Glutamatergic neuron (in vitro differentiated cells): ENCODE results near the gene SEC62. TPM values are rescaled to one million over a fixed set of nuclear protein-coding genes. Genes with fewer than 3 reads are reported as not detected.

Experiments used
- DNase-seq: peaks from one replicate; pipeline ENCODE4 v3.0.0; 2022
- H3K27ac Mint-ChIP-seq: one replicate; pipeline ENCODE4 v1.8.0; 2020; ENCODE audit warnings: mild to moderate bottlenecking, mixed read lengths, inconsistent platforms; ENCODE audit not compliant: unreplicated experiment
- H3K27me3 Mint-ChIP-seq: one replicate; pipeline ENCODE4 v1.8.0; 2020; ENCODE audit warnings: mild to moderate bottlenecking, moderate library complexity, mixed read lengths, inconsistent platforms; ENCODE audit not compliant: unreplicated experiment
- H3K36me3 Mint-ChIP-seq: one replicate; pipeline ENCODE4 v1.8.0; 2020; ENCODE audit warnings: mild to moderate bottlenecking, mixed read lengths, inconsistent platforms; ENCODE audit not compliant: unreplicated experiment
- H3K4me1 Mint-ChIP-seq: one replicate; pipeline ENCODE4 v1.8.0; 2020; ENCODE audit warnings: mild to moderate bottlenecking, low read depth, mixed read lengths, inconsistent platforms; ENCODE audit not compliant: unreplicated experiment
- H3K4me3 Mint-ChIP-seq: one replicate; pipeline ENCODE4 v1.8.0; 2020; ENCODE audit warnings: mild to moderate bottlenecking, mixed read lengths, inconsistent platforms; ENCODE audit not compliant: unreplicated experiment
- H3K9me3 Mint-ChIP-seq: one replicate; pipeline ENCODE4 v1.8.0; 2020; ENCODE audit warnings: mild to moderate bottlenecking, moderate library complexity, mixed read lengths, inconsistent platforms; ENCODE audit not compliant: unreplicated experiment
- total RNA-seq: library from RNA; stranded (reverse); fragmentation: NEBNext Ultra II Directional; extraction: Animal tissue kit (Norgen Biotek cat#: 25700); gene quantifications from one replicate; pipeline ENCODE4 v1.2.1, GENCODE V29; 2021; ENCODE audit not compliant: unreplicated experiment
- TF ChIP-seq, protein P1 (sequence below): fragments of 200-600 bp; sonication (generic); IDR thresholded peaks from one replicate; pipeline ENCODE4 v1.5.0; 2021; ENCODE audit not compliant: partially characterized antibody, unreplicated experiment

The SEC62 gene
- total RNA-seq, 1 donor from 2014 or later: 75.5 TPM

DNA sequence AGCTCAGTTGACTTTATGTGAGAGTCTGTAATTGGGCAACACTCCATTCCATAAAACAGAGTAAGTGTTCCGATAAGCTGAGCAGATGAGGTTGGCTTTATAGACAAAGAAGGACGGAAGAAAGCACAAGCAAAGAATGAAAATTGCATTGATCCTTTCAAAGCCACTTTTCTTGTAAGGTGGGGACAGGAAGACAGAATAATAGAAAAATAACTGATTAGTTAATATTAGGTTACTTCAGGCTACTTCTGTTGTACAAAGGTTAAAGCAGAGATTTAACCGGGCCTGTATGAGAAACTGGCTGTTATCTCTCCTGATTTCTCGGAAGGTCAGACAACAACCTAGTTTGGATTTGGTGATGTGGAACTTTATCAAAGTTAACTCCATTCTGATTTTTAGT lies 55.7 kb downstream of the SEC62 start:
- Mint-ChIP-seq H3K9me3 (no peaks in the 10 kb centered on the region), H3K36me3 (no peaks in the 10 kb centered on the region), H3K4me1 (no peaks in the 10 kb centered on the region), H3K27ac (no peak overlapping the region), H3K27me3 (peaks cover 4% of the 10 kb centered on the region), H3K4me3 (no peak overlapping the region)
- DNase-seq: no peak
- TF ChIP-seq, protein P1, sequence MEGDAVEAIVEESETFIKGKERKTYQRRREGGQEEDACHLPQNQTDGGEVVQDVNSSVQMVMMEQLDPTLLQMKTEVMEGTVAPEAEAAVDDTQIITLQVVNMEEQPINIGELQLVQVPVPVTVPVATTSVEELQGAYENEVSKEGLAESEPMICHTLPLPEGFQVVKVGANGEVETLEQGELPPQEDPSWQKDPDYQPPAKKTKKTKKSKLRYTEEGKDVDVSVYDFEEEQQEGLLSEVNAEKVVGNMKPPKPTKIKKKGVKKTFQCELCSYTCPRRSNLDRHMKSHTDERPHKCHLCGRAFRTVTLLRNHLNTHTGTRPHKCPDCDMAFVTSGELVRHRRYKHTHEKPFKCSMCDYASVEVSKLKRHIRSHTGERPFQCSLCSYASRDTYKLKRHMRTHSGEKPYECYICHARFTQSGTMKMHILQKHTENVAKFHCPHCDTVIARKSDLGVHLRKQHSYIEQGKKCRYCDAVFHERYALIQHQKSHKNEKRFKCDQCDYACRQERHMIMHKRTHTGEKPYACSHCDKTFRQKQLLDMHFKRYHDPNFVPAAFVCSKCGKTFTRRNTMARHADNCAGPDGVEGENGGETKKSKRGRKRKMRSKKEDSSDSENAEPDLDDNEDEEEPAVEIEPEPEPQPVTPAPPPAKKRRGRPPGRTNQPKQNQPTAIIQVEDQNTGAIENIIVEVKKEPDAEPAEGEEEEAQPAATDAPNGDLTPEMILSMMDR: no peak

DNA sequence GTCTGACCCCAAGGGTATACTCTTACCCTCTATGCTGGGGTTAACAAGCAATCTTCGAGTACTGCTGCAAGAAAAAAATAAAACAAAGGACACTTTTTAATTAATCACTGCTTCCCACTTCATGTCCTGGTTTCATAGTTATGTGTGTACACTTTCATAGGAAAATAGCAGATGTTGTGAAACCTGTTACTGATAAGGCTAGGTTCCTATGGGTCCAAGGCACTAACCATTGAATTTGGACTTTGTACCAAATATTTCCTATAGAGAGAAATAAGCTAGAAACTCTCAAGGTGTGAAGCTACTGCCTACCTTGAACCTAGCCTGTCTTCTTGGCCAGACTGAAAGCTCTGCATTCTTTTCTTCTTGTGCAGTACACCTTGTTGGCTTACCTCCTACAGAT lies 56.6 kb downstream of the SEC62 start:
- Mint-ChIP-seq H3K27ac (no peak overlapping the region), H3K36me3 (no peaks in the 10 kb centered on the region), H3K4me1 (no peaks in the 10 kb centered on the region), H3K9me3 (no peaks in the 10 kb centered on the region), H3K4me3 (no peak overlapping the region), H3K27me3 (peaks cover 4% of the 10 kb centered on the region)
- DNase-seq: no peak
- TF ChIP-seq, protein P1: no peak

DNA sequence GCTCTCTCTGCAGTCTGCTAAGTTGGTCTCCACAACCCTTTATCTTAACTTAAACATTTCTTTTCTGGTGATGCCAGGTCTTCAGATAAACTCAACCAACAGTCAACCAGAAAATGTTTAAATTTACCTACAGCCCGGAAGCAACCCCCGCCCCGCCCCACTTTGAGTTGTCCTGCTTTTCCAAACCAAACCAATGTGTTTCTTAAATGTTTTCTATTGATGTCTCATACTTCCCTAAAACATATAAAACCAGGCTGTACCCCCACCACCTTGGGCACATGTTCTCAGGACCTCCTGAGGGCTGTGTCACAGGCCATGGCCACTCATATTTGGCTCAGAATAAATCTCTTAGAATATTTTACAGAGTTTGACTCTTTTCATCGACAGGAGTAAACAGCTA lies 58.0 kb downstream of the SEC62 start:
- Mint-ChIP-seq H3K27ac (no peak overlapping the region), H3K36me3 (no peaks in the 10 kb centered on the region), H3K4me3 (no peak overlapping the region), H3K4me1 (no peaks in the 10 kb centered on the region), H3K27me3 (peaks cover 6% of the 10 kb centered on the region), H3K9me3 (peaks cover 2% of the 10 kb centered on the region)
- DNase-seq: no peak
- TF ChIP-seq, protein P1: no peak

DNA sequence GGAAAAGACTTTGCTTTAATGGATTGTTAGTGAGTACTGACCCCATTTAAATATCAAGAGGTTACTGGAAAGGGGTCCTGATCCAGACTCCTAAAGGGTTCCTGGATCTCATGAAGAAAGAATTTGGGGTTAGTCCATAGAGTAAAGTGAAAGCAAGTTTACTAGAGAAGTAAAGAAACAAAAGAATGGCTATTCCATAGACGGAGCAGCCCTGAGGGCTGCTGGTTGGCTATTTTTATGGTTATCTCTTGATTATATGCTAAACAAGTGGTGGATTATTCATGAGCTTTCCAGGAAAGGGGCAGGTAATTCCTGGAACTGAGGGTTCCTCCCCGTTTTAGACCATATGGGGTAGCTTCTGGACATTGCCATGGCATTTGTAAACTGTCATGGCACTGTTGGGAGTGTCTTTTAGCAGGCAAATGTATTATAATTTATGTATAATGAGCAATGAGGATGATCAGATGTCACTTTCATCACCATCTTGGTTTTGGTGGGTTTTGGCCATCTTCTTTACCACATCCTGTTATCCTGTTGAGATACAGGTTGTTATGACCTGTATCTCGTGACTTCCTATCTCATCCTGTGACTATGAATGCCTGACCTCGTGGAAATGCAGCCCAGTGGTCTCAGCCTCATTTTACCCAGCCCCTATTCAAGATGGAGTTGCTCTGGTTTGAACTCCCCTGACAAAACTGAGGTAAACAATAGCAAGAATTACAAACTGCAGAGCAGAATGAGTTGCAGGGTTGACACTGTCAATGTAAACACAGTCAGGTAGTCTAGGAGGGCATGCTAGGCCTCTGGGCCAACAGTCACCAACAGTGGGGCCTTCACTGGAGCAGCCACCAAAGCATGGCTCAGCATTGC lies 60.9 kb downstream of the SEC62 start:
- no peak for DNase-seq
- no peak overlapping the region for H3K27ac Mint-ChIP-seq
- no peak overlapping the region for H3K4me3 Mint-ChIP-seq
- peaks cover 2% of the 10 kb centered on the region for H3K9me3 Mint-ChIP-seq
- no peaks in the 10 kb centered on the region for H3K36me3 Mint-ChIP-seq
- TF ChIP-seq, protein P1: no peak
- peaks cover 6% of the 10 kb centered on the region for H3K27me3 Mint-ChIP-seq
- H3K4me1 Mint-ChIP-seq: no peaks in the 10 kb centered on the region

DNA sequence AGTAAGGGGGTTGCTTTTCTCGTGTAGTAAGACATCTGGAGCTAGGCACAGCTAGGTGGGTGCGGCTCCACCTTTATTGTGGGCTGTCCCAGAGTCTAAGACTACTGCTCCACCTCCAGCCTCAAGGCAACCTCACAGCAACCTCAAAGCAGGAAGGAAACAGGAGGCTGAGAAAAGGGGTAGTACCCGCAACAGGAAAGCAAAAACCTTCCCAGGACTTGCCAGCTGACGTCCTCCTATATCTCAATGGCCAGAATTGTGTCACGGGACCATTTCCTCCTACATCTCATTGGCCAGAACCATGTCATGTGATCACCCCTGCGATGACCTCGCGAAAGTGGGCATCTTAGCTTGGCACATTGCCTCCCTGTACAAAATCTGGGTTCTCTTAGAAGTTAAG lies 66.9 kb downstream of the SEC62 start:
- TF ChIP-seq, protein P1: no peak
- H3K4me1 Mint-ChIP-seq: no peaks in the 10 kb centered on the region
- H3K9me3 Mint-ChIP-seq: peaks cover 3% of the 10 kb centered on the region
- H3K4me3 Mint-ChIP-seq: no peak overlapping the region
- DNase-seq: no peak
- peaks cover 3% of the 10 kb centered on the region for H3K27me3 Mint-ChIP-seq
- H3K27ac Mint-ChIP-seq: no peak overlapping the region
- no peaks in the 10 kb centered on the region for H3K36me3 Mint-ChIP-seq
